Kidney (tissue), 14 donors: Measurements from ENCODE around the gene DIPK2A. TPM values are rescaled to one million over a fixed set of nuclear protein-coding genes. Genes with fewer than 3 reads are reported as not detected.

ENCODE experiments used
- DNase-seq, 5 donors: peaks; one replicate each; pipeline ENCODE4 v3.0.0-alpha.2; 2013 to 2020
- FAIRE-seq: peaks from 2 replicates; lab custom pipeline; 2012; peaks lifted over from hg19 to GRCh38; lab: Jason Lieb, UNC
- H3K27ac ChIP-seq, 2 donors: one replicate each; pipeline ENCODE4 v1.7.0; 2013; ENCODE audit warnings: low read depth in 2 of 2, low read length in 2 of 2, inconsistent platforms in 1 of 2
- H3K27me3 ChIP-seq: one replicate; pipeline ENCODE4 v1.7.1; 2013; ENCODE audit warnings: low read length, inconsistent platforms; ENCODE audit not compliant: control insufficient read depth, insufficient read depth
- H3K36me3 ChIP-seq, 3 donors: one replicate each; pipeline versions ENCODE4 v1.7.0 to v1.7.1; 2013; ENCODE audit warnings: low read length in 3 of 3, control low read depth in 1 of 3, inconsistent platforms in 1 of 3; ENCODE audit not compliant: insufficient read depth in 3 of 3, control insufficient read depth in 2 of 3
- H3K4me1 ChIP-seq, 3 donors: one replicate each; pipeline versions ENCODE4 v1.7.0 to v1.7.1; 2013; ENCODE audit warnings: low read length in 3 of 3, inconsistent platforms in 1 of 3, low read depth in 1 of 3; ENCODE audit not compliant: control insufficient read depth in 2 of 3, insufficient read depth in 2 of 3
- H3K4me3 ChIP-seq, 3 donors: one replicate each; pipeline versions ENCODE4 v1.7.0 to v1.8.1; 2013; ENCODE audit warnings: low read length in 3 of 3, control low read depth in 1 of 3, inconsistent platforms in 1 of 3
- H3K9ac ChIP-seq, 3 donors: one replicate each; pipeline versions ENCODE4 v1.7.0 to v1.7.1; 2013; ENCODE audit warnings: low read length in 3 of 3, control low read depth in 1 of 3, inconsistent platforms in 1 of 3
- H3K9me3 ChIP-seq, 3 donors: one replicate each; pipeline versions ENCODE4 v1.7.0 to v1.7.1; 2013; ENCODE audit warnings: low read length in 3 of 3, control low read depth in 1 of 3, inconsistent platforms in 1 of 3; ENCODE audit not compliant: control insufficient read depth in 2 of 3, insufficient read depth in 1 of 3
- CTCF ChIP-seq: IDR thresholded peaks from 3 replicates; pipeline ENCODE4 v1.5.1; 2012; ENCODE audit warnings: mild to moderate bottlenecking, moderate library complexity, borderline replicate concordance; ENCODE audit not compliant: insufficient read depth; ENCODE audit errors: extremely low read depth
- intact Hi-C: fragments of 100-400 bp; cut with DNase I; formaldehyde crosslinking; loops from one replicate; pipeline ENCODE4 v1.11.1; 2022
- polyA plus RNA-seq: library from polyadenylated mRNA; stranded (reverse); fragments of 350-450 nt; fragmentation: Illumina TruSeq; extraction: RNeasy Lipid Tissue Mini Kit (QIAGEN cat#74804); gene quantifications from one replicate; pipeline ENCODE4 v1.2.3, GENCODE V29; 2014; ENCODE audit warnings: low read depth, low replicate concordance; ENCODE audit not compliant: insufficient read depth
- total RNA-seq: library from RNA; stranded (reverse); fragmentation: NEBNext Ultra II Directional; extraction: Animal tissue kit (Norgen Biotek cat#: 25700); gene quantifications from one replicate; pipeline ENCODE4 v1.2.1, GENCODE V29; 2021
- donor health status: control.
- donor health status: control.
- donor health status: control.
- donor health status: control.
- donor health status: control.
- donor health status: DM: yes; HTN: yes; CAD: no.
- donor health status: Normal renal cell carcinoma (clear cell type).

Gene DIPK2A
- total and polyA plus RNA-seq, 2 donors from 2014 or later = 4.9 to 15.5 TPM

DNA sequence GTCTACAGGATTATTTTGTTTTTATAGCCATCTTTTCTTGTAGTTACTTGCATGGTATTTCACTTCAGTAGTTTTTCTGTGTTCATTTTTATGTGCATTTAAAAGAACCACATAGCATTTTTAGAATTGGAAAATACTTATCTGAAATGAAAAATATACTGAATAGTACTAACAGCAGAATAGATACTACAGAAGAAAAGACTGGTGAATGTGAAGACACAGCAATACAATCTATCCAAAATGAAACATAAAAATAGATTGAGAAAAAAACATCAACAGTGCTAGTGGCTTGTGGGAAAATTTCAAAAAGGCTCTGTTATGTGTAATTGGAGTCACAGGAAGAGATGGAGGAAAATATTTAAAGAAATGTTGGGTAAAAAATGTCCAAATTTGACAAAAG, 12.7 kb upstream of the DIPK2A start:
- no peak for DNase-seq
- Histone ChIP-seq H3K27ac (no peak overlapping the region), H3K4me1 (no peaks in the 10 kb centered on the region), H3K36me3 (no peaks in the 10 kb centered on the region), H3K9me3 (no peaks in the 10 kb centered on the region), H3K9ac (no peak overlapping the region), H3K4me3 (no peak overlapping the region), H3K27me3 (no peaks in the 10 kb centered on the region)
- TF ChIP-seq CTCF = no peak
- FAIRE-seq = no peak
- intact Hi-C loops = loop anchor here (10.0 kb wide), 1 partner anchor 184 kb away; no protein-coding TSS in a partner anchor

GRCh38 chr3:143961342-143961741, 10.3 kb upstream of the DIPK2A start:
- H3K4me1 ChIP-seq = no peaks in the 10 kb centered on the region
- intact Hi-C loops = no loop called here
- no peak for FAIRE-seq

GRCh38 chr3:143963946-143964345, 7.7 kb upstream of the DIPK2A start:
- no peak overlapping the region for H3K9ac ChIP-seq
- no peak for FAIRE-seq
- H3K36me3 ChIP-seq = no peaks in the 10 kb centered on the region
- no peak overlapping the region for H3K27ac ChIP-seq
- H3K4me1 ChIP-seq = no peaks in the 10 kb centered on the region
- intact Hi-C loops = no loop called here
- TF ChIP-seq CTCF = no peak
- no peak overlapping the region for H3K4me3 ChIP-seq
- no peaks in the 10 kb centered on the region for H3K27me3 ChIP-seq
- no peaks in the 10 kb centered on the region for H3K9me3 ChIP-seq
- no peak for DNase-seq

More at GRCh38 chr3:143961342-143961741, 10.3 kb upstream of the DIPK2A start:
- DNase-seq = no peak
- no peak for TF ChIP-seq CTCF
- Histone ChIP-seq H3K9ac (no peak overlapping the region), H3K9me3 (no peaks in the 10 kb centered on the region), H3K27ac (no peak overlapping the region), H3K36me3 (no peaks in the 10 kb centered on the region), H3K4me3 (no peak overlapping the region), H3K27me3 (no peaks in the 10 kb centered on the region)
